ENCODE results near the gene SPHKAP. TPM values are rescaled to one million over a fixed set of nuclear protein-coding genes. Genes with fewer than 3 reads are reported as not detected.

SPHKAP gene
- total RNA-seq, 2 donors from 2014 or later: 0.08 to 0.10 TPM

DNA sequence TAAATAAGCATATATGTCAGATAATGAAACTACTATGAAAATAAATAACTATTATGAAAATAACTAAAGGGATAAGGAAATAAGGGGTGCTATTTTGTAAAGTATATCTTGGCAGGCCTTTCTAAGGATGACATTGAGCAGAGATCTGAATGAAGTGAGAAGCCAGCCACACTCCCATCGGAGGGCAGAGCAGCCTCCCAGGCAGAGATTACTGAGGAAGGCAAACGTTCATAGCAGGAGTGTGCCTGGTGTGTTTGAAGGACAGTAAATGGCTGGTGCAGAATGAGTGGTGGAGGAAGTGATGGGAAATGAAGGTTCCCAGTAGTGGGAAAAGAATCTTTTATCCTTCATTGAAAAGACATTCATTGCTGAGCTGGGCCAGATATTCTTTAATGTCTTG, 62.5 kb downstream of the SPHKAP start:
- H3K36me3 ChIP-seq: no peaks in the 10 kb centered on the region
- no peak overlapping the region for H3K27ac ChIP-seq
- TF ChIP-seq, protein P1, sequence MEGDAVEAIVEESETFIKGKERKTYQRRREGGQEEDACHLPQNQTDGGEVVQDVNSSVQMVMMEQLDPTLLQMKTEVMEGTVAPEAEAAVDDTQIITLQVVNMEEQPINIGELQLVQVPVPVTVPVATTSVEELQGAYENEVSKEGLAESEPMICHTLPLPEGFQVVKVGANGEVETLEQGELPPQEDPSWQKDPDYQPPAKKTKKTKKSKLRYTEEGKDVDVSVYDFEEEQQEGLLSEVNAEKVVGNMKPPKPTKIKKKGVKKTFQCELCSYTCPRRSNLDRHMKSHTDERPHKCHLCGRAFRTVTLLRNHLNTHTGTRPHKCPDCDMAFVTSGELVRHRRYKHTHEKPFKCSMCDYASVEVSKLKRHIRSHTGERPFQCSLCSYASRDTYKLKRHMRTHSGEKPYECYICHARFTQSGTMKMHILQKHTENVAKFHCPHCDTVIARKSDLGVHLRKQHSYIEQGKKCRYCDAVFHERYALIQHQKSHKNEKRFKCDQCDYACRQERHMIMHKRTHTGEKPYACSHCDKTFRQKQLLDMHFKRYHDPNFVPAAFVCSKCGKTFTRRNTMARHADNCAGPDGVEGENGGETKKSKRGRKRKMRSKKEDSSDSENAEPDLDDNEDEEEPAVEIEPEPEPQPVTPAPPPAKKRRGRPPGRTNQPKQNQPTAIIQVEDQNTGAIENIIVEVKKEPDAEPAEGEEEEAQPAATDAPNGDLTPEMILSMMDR (IDR thresholded peaks at IDR 0.05): no peak
- no peaks in the 10 kb centered on the region for H3K4me1 ChIP-seq
- no peak overlapping the region for H3K4me3 ChIP-seq
- no peak for DNase-seq
- no peak overlapping the region for H3K9ac ChIP-seq (ENCODE audit: low read depth in 2 of 2, low read length in 2 of 2)
- no peaks in the 10 kb centered on the region for H3K9me3 ChIP-seq
- H3K27me3 ChIP-seq: no peaks in the 10 kb centered on the region
- intact Hi-C loops (cut with DNase I): no loop called here

DNA sequence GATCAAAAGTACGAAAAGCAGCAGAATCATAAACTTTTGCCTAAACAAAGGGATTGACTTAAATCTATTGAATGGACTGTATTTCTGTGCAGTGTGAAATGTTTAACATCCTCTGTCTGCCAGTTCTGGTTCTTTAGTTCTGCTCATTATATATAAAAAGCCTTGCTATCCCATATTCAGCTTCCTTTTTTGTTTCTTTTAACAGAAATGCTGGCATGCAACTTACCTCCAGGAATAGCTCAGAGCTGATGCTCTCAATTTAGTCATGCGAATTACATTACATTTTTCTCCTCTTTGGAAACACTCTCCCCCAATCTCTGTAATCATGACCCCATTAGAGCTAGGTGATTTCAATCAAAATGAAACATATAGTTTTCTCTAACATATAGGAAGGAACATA, 73.6 kb downstream of the SPHKAP start:
- DNase-seq: no peak
- Histone ChIP-seq H3K27me3 (no peaks in the 10 kb centered on the region), H3K36me3 (no peaks in the 10 kb centered on the region), H3K4me1 (no peaks in the 10 kb centered on the region), H3K9ac (ENCODE audit: low read depth in 2 of 2, low read length in 2 of 2) (no peak overlapping the region), H3K9me3 (no peaks in the 10 kb centered on the region), H3K27ac (no peak overlapping the region), H3K4me3 (no peak overlapping the region)
- TF ChIP-seq, protein P1 (IDR thresholded peaks at IDR 0.05): no peak
- intact Hi-C loops (cut with DNase I): no loop called here

DNA sequence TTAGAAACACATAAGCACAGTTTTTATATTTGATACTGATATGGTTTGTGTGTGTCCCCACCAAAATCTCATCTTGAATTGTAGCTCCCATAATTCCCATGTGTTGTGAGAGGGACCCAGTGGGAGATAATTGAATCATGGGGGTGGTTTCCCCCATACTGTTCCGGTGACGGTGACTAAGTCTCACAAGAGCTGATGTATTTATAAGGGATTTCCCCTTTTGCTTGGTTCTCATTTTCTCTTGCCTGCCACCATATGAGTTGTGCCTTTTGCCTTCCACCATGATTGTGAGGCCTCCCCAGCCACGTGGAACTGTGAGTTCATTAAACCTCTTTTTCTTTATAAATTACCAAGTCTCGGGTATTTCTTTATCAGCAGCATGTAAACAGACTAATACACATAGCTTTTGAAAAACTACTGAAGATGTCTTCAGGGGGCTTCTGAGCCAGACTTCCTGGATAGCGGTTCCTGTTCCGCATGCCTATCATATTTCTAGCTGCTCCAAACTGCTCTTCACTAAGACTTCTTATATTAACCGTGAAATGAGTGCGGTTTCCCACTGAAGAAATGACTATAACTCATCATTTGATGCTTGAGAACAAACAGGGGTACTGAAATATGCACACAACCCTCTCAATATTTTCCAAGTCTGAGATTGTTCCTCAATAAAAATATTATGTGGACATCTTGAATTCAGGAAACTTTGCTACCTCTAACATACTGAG, 75.8 kb downstream of the SPHKAP start:
- intact Hi-C loops (cut with DNase I): no loop called here
- Histone ChIP-seq H3K27me3 (no peaks in the 10 kb centered on the region), H3K36me3 (no peaks in the 10 kb centered on the region), H3K27ac (no peak overlapping the region), H3K9me3 (no peaks in the 10 kb centered on the region), H3K9ac (ENCODE audit: low read depth in 2 of 2, low read length in 2 of 2) (no peak overlapping the region), H3K4me1 (no peaks in the 10 kb centered on the region), H3K4me3 (no peak overlapping the region)
- TF ChIP-seq, protein P1 (IDR thresholded peaks at IDR 0.05): no peak
- no peak for DNase-seq

DNA sequence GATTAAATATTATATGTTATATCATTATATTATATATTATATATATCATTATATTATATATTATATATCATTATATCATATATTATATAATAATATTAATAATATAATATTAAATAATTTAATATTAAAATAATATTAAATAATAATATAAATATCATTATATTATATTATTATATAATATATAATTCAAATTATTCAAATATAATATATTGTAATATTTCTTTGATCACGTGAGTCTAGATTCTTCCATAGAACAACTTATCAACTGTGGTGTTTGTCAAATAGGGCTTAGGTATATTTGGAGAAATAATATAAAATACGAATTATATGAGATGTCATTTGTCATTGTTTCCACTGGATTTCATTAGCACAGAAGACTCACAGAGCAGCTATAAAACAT, 77.3 kb downstream of the SPHKAP start:
- no peak overlapping the region for H3K4me3 ChIP-seq
- no peak for DNase-seq
- H3K27me3 ChIP-seq: no peaks in the 10 kb centered on the region
- intact Hi-C loops (cut with DNase I): no loop called here
- H3K9ac ChIP-seq (ENCODE audit: low read depth in 2 of 2, low read length in 2 of 2): no peak overlapping the region
- no peak overlapping the region for H3K27ac ChIP-seq
- no peaks in the 10 kb centered on the region for H3K4me1 ChIP-seq
- H3K36me3 ChIP-seq: no peaks in the 10 kb centered on the region
- TF ChIP-seq, protein P1 (IDR thresholded peaks at IDR 0.05): no peak
- no peaks in the 10 kb centered on the region for H3K9me3 ChIP-seq

DNA sequence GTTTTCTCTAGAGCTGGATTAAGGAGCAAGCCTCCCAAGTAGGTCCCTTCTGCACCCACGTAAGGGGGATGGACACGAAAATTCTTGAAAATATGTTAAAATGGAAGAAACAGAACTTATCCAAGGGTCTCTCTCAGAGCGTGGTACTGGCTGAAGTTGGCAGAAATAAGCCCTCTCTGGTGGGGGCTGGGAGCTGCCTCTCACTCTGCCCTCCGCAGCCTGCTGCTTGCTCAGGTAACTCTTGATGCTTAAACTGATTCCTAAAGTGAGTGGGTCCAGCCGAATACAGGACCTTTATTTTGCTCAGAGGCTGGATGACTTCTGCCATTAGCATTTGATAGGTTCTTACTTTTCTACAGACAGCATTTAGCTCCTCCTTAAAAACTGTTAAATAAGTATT, 78.1 kb downstream of the SPHKAP start:
- no peak overlapping the region for H3K4me3 ChIP-seq
- H3K27ac ChIP-seq: no peak overlapping the region
- TF ChIP-seq, protein P1 (IDR thresholded peaks at IDR 0.05): no peak
- no peak for DNase-seq
- H3K4me1 ChIP-seq: no peaks in the 10 kb centered on the region
- H3K9ac ChIP-seq (ENCODE audit: low read depth in 2 of 2, low read length in 2 of 2): no peak overlapping the region
- intact Hi-C loops (cut with DNase I): no loop called here
- H3K9me3 ChIP-seq: no peaks in the 10 kb centered on the region
- H3K27me3 ChIP-seq: no peaks in the 10 kb centered on the region
- no peaks in the 10 kb centered on the region for H3K36me3 ChIP-seq

Measured in colonic mucosa (tissue), 4 donors.